K562 (cell line): ENCODE results near the gene ADIG. TPM values are rescaled to one million over a fixed set of nuclear protein-coding genes. Genes with fewer than 3 reads are reported as not detected.

Experiments
- ATAC-seq: fragments of 200-7000 bp; cut with Tn5 transposase; 3 replicates; pipeline ENCODE4 v1.9.1; 2020; ENCODE audit warnings: moderate library complexity
- BruUV-seq: library from RNA; stranded (reverse); fragments of 400-500 nt; replicated peaks from 2 replicates; lab custom pipeline; 2021; lab: Mats Ljungman, UMichigan
- CTCF ChIA-PET: fragments of 300-600 bp; formaldehyde crosslinking; extraction: SDS; loops from one replicate; lab custom pipeline; 2021; ENCODE audit warnings: low intra/inter-chr PET ratio; lab: Yijun Ruan, JAX
- POLR2A ChIA-PET: fragments of 300-600, 350-650 bp; sonication (Branson Sonifier 250); formaldehyde crosslinking; extraction: SDS; loops from one replicate; lab custom pipeline; 2021; ENCODE audit warnings: antibody characterized with exemption, inconsistent platforms; lab: Yijun Ruan, JAX
- DNase-seq, 4 experiments: peaks; one replicate each; pipeline versions ENCODE4 v3.0.0 to v3.0.0-alpha.2; 2011 to 2018; ENCODE audit warnings: low spot score in 3 of 4, mixed read lengths in 3 of 4; ENCODE audit errors: extremely low read depth in 1 of 4
- FAIRE-seq: peaks from 2 replicates; lab custom pipeline; 2011; peaks lifted over from hg19 to GRCh38; lab: Jason Lieb, UNC
- H2AFZ ChIP-seq: 2 replicates; pipeline ENCODE4 v1.6.0; 2011; ENCODE audit warnings: low read depth, low read length, control low read depth, inconsistent platforms
- H3K27ac ChIP-seq: fragments of 200-600 bp; 3 replicates; pipeline ENCODE4 v1.8.0; 2011; ENCODE audit warnings: low read depth, mild to moderate bottlenecking, control low read depth, inconsistent platforms, low read length, moderate library complexity, mixed read lengths; ENCODE audit errors: extremely low read depth
- H3K27me3 ChIP-seq, 2 experiments: fragments of 300-600 bp in 1 of 2; 2 replicates in 1 of 2; 3 replicates in 1 of 2; pipeline versions ENCODE4 v1.6.0 to v1.8.0; 2011; ENCODE audit warnings: inconsistent platforms in 2 of 2, low read length in 2 of 2, mild to moderate bottlenecking in 1 of 2, mixed read lengths in 1 of 2, moderate library complexity in 1 of 2; ENCODE audit not compliant: control insufficient read depth in 2 of 2, insufficient read depth in 2 of 2
- H3K36me3 ChIP-seq: fragments of 300-600 bp; 3 replicates; pipeline ENCODE4 v1.8.0; 2011; ENCODE audit warnings: mild to moderate bottlenecking, low read length, inconsistent platforms; ENCODE audit not compliant: control insufficient read depth, insufficient read depth
- H3K4me1 ChIP-seq, 2 experiments: fragments of 200-600 bp in 1 of 2; replicated peaks in 1 of 2; 2 replicates in 1 of 2; 3 replicates in 1 of 2; pipeline versions ENCODE4 v1.5.1 to v1.8.0; 2011; ENCODE audit warnings: inconsistent platforms in 2 of 2, low read length in 2 of 2, mild to moderate bottlenecking in 1 of 2, mixed read lengths in 1 of 2, moderate library complexity in 1 of 2; ENCODE audit not compliant: control insufficient read depth in 2 of 2, insufficient read depth in 2 of 2
- H3K4me2 ChIP-seq: 2 replicates; pipeline ENCODE4 v1.6.1; 2011; ENCODE audit warnings: low read length, control low read depth, inconsistent platforms, mixed read lengths; ENCODE audit not compliant: insufficient read depth
- H3K4me3 ChIP-seq: fragments of 200-600 bp; sonication (generic), shearing (Covaris generic); 2 replicates; pipeline ENCODE4 v1.5.1; 2016; ENCODE audit warnings: control low read depth, inconsistent platforms
- H3K79me2 ChIP-seq: fragments of 200-600 bp; 3 replicates; pipeline ENCODE4 v1.8.0; 2011; ENCODE audit warnings: low read length, inconsistent platforms; ENCODE audit not compliant: control insufficient read depth, insufficient read depth
- H3K9ac ChIP-seq, 2 experiments: 2 replicates each; pipeline versions ENCODE4 v1.6.0 to v1.6.1; 2011; ENCODE audit warnings: low read depth in 2 of 2, low read length in 2 of 2, control low read depth in 1 of 2, inconsistent platforms in 1 of 2, mild to moderate bottlenecking in 1 of 2, mixed read lengths in 1 of 2; ENCODE audit not compliant: insufficient read depth in 1 of 2
- H3K9me1 ChIP-seq: one replicate; pipeline ENCODE4 v1.6.0; 2011; ENCODE audit warnings: inconsistent platforms, mild to moderate bottlenecking, low read length, moderate library complexity; ENCODE audit not compliant: control insufficient read depth, insufficient read depth
- H3K9me3 ChIP-seq: replicated peaks from 2 replicates; pipeline ENCODE4 v1.5.1; 2011; ENCODE audit warnings: low read depth, low read length, inconsistent platforms; ENCODE audit not compliant: control insufficient read depth, insufficient read depth
- H4K20me1 ChIP-seq: replicated peaks from 2 replicates; pipeline ENCODE4 v1.6.1; 2011; ENCODE audit warnings: low read length, inconsistent platforms, mixed read lengths; ENCODE audit not compliant: control insufficient read depth, insufficient read depth
- CREB5 ChIP-seq: fragments of 250-450 bp; sonication (Bioruptor Pico); IDR thresholded peaks from 2 replicates; pipeline ENCODE4 v1.5.0; 2020; ENCODE audit warnings: mild to moderate bottlenecking
- CTCFL ChIP-seq: IDR thresholded peaks from 2 replicates; pipeline ENCODE4 v1.6.1; 2011; ENCODE audit warnings: borderline replicate concordance, low read depth, mild to moderate bottlenecking, moderate library complexity, low read length; ENCODE audit not compliant: insufficient read depth, poor library complexity, severe bottlenecking
- ELF2 ChIP-seq: fragments of 250-450 bp; sonication (Bioruptor Pico); IDR thresholded peaks from 2 replicates; pipeline ENCODE4 v1.5.0; 2021; ENCODE audit warnings: mild to moderate bottlenecking
- KAT2B ChIP-seq: IDR thresholded peaks from one replicate; pipeline ENCODE4 v1.6.1; 2012; ENCODE audit warnings: low read depth, mild to moderate bottlenecking, control low read depth, inconsistent platforms, low read length, moderate library complexity
- SLC30A9 ChIP-seq: fragments of 250-450 bp; sonication (Bioruptor Pico); IDR thresholded peaks from 2 replicates; pipeline ENCODE4 v1.8.0; 2022; ENCODE audit warnings: mild to moderate bottlenecking, moderate library complexity
- TFAM ChIP-seq: fragments of 250-450 bp; sonication (Bioruptor Pico); conservative IDR thresholded peaks from 2 replicates; pipeline ENCODE4 v1.5.0; 2021; ENCODE audit warnings: mild to moderate bottlenecking, moderate library complexity
- WGBS: fragments of 100-300 bp; shearing (Covaris generic); methylation state at CpG from one replicate; pipeline ENCODE4 v1.1.6; 2016; ENCODE audit warnings: low coverage, mixed read lengths; ENCODE audit not compliant: insufficient coverage; ENCODE audit errors: missing lambda C conversion rate; 5-methylcytosine and 5-hydroxymethylcytosine counted together
- in situ Hi-C: fragments of 300-500 bp; cut with MboI; formaldehyde crosslinking; loops from 4 replicates; pipeline ENCODE4 v1.15.0; 2018; ENCODE audit warnings: inconsistent platforms, mixed read lengths
- intact Hi-C: fragments of 100-400 bp; cut with micrococcal nuclease; formaldehyde crosslinking; loops from 2 replicates; pipeline ENCODE4 v1.14.2; 2022
- polyA plus RNA-seq, 8 experiments: library from polyadenylated mRNA; depleted of rRNA in 4 of 8; stranded (reverse) in 5 of 8; unstranded in 3 of 8; fragments of >200 nt; fragmentation: Nextera tagmentation in 2 of 8; fragmentation: Illumina TruSeq in 1 of 8; extraction: Ambion mirVana in 2 of 8; extraction: Trizol in 1 of 8; gene quantifications; 2 replicates each; pipeline versions ENCODE4 v1.2.1 to v1.2.3, GENCODE V29; 2011 to 2014; ENCODE audit warnings: inconsistent platforms in 1 of 8, missing spikeins in 1 of 8
- total RNA-seq, 7 experiments: library from RNA; depleted of rRNA in 6 of 7; stranded (reverse); fragments of >200 nt in 6 of 7; fragmentation: Illumina TruSeq in 2 of 7; extraction: Trizol in 2 of 7; gene quantifications; 2 replicates each; pipeline versions ENCODE4 v1.2.1 to v1.2.3, GENCODE V29; 2011 to 2021; ENCODE audit warnings: low replicate concordance in 1 of 7

ADIG gene
- total and polyA plus RNA-seq, 9 of the 15 experiments (the other 6 are each of a cell fraction or from before 2014, with no cell fraction given) = not detected

DNA sequence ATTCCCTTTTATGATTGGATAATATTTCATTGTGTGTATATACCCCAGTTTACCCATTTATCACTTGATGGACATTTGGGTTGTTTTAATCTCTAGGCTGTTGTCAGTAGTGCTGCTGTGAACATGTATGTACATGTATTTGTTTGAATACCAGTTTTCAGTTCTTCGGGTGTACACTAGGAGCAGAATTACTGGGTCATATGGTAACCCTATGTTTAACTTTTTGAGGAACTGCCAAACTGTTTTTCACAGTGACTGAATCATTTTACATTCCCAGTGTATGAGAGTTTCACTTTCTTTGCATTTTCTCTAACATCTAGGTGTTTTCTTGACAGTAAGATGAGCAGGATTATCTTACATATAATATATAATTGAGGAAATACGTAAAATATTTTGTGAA lies 44.7 kb upstream of the ADIG start (continued):
- TF ChIP-seq TFAM (CRISPR knock-in tag) = no peak

GRCh38 chr20:38537176-38537575 lies 43.8 kb upstream of the ADIG start:
- 100% methylated on average over 1 of the region's 1 CpG for WGBS
- intact Hi-C loops = no loop called here
- Histone ChIP-seq H3K36me3 (peaks cover 76% of the 10 kb centered on the region), H3K79me2 (no peaks in the 10 kb centered on the region), H3K27ac (no peak overlapping the region), H3K9ac (no peak overlapping the region), H4K20me1 (no peaks in the 10 kb centered on the region)
- CTCF ChIA-PET = no interaction called here
- in situ Hi-C loops = no loop called here
- TF ChIP-seq CTCFL (no peak), SLC30A9 (CRISPR knock-in tag) (no peak), KAT2B (no peak), CREB5 (CRISPR knock-in tag) (no peak), ELF2 (no peak)
- TF ChIP-seq, all 486 proteins: peak for 0
- no peak overlapping the region for H2AFZ ChIP-seq
- no peak for FAIRE-seq
- H3K9me1 ChIP-seq = no peaks in the 10 kb centered on the region
- no peak overlapping the region for H3K4me3 ChIP-seq
- no peak for ATAC-seq
- DNase-seq = no peak
- H3K4me2 ChIP-seq = no peak overlapping the region
- no peaks in the 10 kb centered on the region for H3K4me1 ChIP-seq
- no peaks in the 10 kb centered on the region for H3K9me3 ChIP-seq
- H3K27me3 ChIP-seq = no peaks in the 10 kb centered on the region
- no TSS peak for BruUV-seq
- POLR2A ChIA-PET = interaction anchor here (0.5 kb wide), 1 partner anchor 20 kb away, joined by 3 read pairs; no protein-coding TSS in a partner anchor
